Duodenal mucosa (tissue), 2 donors: ENCODE measurements around the gene ANO1.
"Not testable (repeated sequence)": the region's sequence is repeated elsewhere in the genome, so short reads cannot be mapped to it uniquely, and the experiment has no call there.

Experiments
- H3K27ac ChIP-seq: one replicate; pipeline ENCODE4 v1.7.0; 2013; ENCODE audit warnings: low read depth, low read length
- H3K27me3 ChIP-seq, 2 donors: one replicate each; pipeline ENCODE4 v1.7.0; 2013; ENCODE audit warnings: low read length in 2 of 2, control low read depth in 1 of 2; ENCODE audit not compliant: insufficient read depth in 2 of 2, control insufficient read depth in 1 of 2
- H3K36me3 ChIP-seq, 2 donors: one replicate each; pipeline ENCODE4 v1.7.0; 2013; ENCODE audit warnings: low read length in 2 of 2, control low read depth in 1 of 2; ENCODE audit not compliant: insufficient read depth in 2 of 2, control insufficient read depth in 1 of 2
- H3K4me1 ChIP-seq, 2 donors: one replicate each; pipeline ENCODE4 v1.7.0; 2013; ENCODE audit warnings: low read length in 2 of 2, control low read depth in 1 of 2; ENCODE audit not compliant: insufficient read depth in 2 of 2, control insufficient read depth in 1 of 2
- H3K4me3 ChIP-seq, 2 donors: one replicate each; pipeline ENCODE4 v1.7.0; 2013; ENCODE audit warnings: low read length in 2 of 2, low read depth in 1 of 2
- H3K9ac ChIP-seq, 2 donors: one replicate each; pipeline ENCODE4 v1.7.0; 2013; ENCODE audit warnings: low read length in 2 of 2, low read depth in 1 of 2
- H3K9me3 ChIP-seq, 2 donors: one replicate each; pipeline ENCODE4 v1.7.0; 2013; ENCODE audit warnings: low read length in 2 of 2, control low read depth in 1 of 2; ENCODE audit not compliant: control insufficient read depth in 1 of 2

Gene ANO1

GRCh38 chr11:70217388-70217787 lies 139.3 kb downstream of the ANO1 start:
- H3K4me1 ChIP-seq, H3K36me3 ChIP-seq, H3K27me3 ChIP-seq, H3K9ac ChIP-seq, H3K27ac ChIP-seq, H3K4me3 ChIP-seq, H3K9me3 ChIP-seq: not testable (repeated sequence)

DNA sequence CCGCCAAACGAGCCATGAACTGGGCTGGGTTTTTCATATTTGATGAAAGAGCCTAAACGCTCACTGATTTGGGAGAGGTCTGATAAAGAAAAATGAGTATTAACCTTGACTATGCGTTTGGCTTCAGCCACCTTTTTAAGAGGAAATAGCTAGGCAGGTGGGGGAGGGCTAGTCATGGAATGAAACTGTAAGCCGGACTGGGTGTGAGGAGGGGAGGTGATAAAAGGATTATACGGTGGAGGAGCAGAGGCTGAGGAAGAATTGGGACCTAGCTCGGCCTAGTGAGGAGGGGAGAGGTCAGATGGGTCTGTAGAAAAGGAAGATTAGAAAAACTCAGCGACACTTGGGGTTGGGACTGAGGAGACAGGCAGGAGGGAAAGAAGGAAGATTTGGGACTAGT lies 140.0 kb downstream of the ANO1 start:
- H3K27ac ChIP-seq, H3K36me3 ChIP-seq, H3K27me3 ChIP-seq, H3K9ac ChIP-seq, H3K4me1 ChIP-seq, H3K4me3 ChIP-seq, H3K9me3 ChIP-seq: not testable (repeated sequence)

DNA sequence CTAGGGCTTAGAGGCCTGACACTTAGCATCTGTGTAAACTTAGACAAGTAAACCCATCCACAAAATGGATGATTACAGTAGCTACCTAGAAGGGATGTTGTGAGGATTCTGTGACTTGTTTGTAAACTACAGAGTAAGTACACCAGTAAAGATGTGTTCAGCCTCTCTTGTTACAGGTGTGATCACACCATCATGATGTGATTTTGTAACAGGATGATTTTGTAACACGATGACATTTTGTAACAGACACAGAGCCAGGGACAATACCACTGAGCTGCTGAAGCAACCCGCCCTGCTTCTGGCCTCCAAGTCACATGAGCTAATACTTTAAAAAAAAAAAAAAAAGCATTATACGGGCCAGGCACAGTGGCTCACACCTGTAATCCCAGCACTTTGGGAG lies 142.0 kb downstream of the ANO1 start:
- Histone ChIP-seq H3K36me3 (no peaks in the 10 kb centered on the region), H3K4me3 (no peak overlapping the region), H3K27ac (no peak overlapping the region), H3K9me3 (no peaks in the 10 kb centered on the region), H3K9ac (no peak overlapping the region), H3K27me3 (no peaks in the 10 kb centered on the region), H3K4me1 (peaks cover 0 to 4% of the 10 kb centered on the region in 2 donors)

- no peak overlapping the region for H3K9ac ChIP-seq
- no peak overlapping the region for H3K27ac ChIP-seq
- no peak overlapping the region for H3K4me3 ChIP-seq
- H3K4me1 ChIP-seq, result peaks cover 3 to 11% of the 10 kb centered on the region in 2 donors
- H3K27me3 ChIP-seq, result no peaks in the 10 kb centered on the region
- no peaks in the 10 kb centered on the region for H3K9me3 ChIP-seq
- H3K36me3 ChIP-seq, result no peaks in the 10 kb centered on the region
These were observed 142.8 kb downstream of the ANO1 start for GRCh38 chr11:70220920-70221319.

DNA sequence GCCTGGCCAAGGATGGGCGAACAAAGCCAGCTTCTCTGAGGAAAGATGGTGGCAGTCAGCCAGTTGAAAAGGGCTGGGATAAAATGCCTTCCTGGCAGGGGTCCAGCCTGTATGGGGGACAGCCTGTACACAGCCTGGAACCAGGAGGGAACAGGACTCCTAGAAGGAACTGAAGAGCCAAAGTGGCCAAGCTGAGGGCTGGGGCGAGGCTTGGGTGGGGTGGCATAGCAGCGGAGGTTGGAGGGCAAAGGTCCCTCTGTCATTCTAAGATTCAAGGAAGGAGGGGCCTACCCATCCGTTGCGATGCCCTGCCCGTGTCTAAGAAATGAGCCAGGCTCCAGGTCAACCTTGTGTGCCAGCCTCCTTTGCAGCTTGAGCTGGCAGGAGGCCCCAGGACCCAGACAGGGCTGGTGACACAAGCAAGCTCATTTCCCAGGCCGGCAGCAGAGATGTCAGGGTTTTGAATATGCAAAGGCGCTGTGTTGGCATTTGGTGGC lies 147.6 kb downstream of the ANO1 start:
- Histone ChIP-seq H3K4me3 (no peak overlapping the region), H3K36me3 (no peaks in the 10 kb centered on the region), H3K9ac (peak overlapping the region in 1 of 2 donors; percentile 51), H3K27me3 (no peaks in the 10 kb centered on the region), H3K4me1 (peaks cover 23 to 33% of the 10 kb centered on the region in 2 donors), H3K9me3 (no peaks in the 10 kb centered on the region), H3K27ac (peak overlapping the region; percentile 63)

- no peaks in the 10 kb centered on the region for H3K9me3 ChIP-seq
- peak overlapping the region in 1 of 2 donors; percentile 51 for H3K9ac ChIP-seq
- H3K27ac ChIP-seq, result peak overlapping the region; percentile 63
- no peaks in the 10 kb centered on the region for H3K36me3 ChIP-seq
- no peak overlapping the region for H3K4me3 ChIP-seq
- H3K4me1 ChIP-seq, result peaks cover 23 to 33% of the 10 kb centered on the region in 2 donors
- no peaks in the 10 kb centered on the region for H3K27me3 ChIP-seq
These were observed 148.1 kb downstream of the ANO1 start for GRCh38 chr11:70226183-70226582.

- Histone ChIP-seq H3K9ac (no peak overlapping the region), H3K9me3 (no peaks in the 10 kb centered on the region)
These were observed 148.8 kb downstream of the ANO1 start for GRCh38 chr11:70226967-70227366.

DNA sequence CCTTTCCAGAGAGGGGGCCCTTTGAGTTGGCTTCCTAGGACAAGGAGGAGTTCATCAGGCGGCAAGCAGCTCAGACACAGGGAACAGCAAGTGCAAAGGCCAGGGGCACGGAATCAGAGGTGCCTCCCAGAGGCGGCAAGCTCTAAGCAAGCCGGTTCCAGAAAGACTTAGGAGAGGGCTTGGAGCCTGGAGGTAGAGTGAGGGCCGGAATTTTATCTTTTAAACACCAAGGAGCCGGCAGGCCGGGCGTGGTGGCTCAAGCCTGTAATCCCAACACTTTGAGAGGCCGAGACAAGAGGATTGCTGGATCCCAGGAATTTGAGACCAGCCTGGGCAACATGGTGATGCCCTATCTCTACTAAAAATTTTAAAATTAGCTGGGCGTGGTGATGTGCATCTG lies 151.6 kb downstream of the ANO1 start:
- Histone ChIP-seq H3K27me3 (peaks cover 0 to 2% of the 10 kb centered on the region in 2 donors), H3K9me3 (no peaks in the 10 kb centered on the region), H3K36me3 (no peaks in the 10 kb centered on the region)

More at GRCh38 chr11:70226967-70227366, 148.8 kb downstream of the ANO1 start:
- Histone ChIP-seq H3K27ac (no peak overlapping the region), H3K4me3 (no peak overlapping the region), H3K36me3 (no peaks in the 10 kb centered on the region), H3K4me1 (peaks cover 23 to 33% of the 10 kb centered on the region in 2 donors), H3K27me3 (no peaks in the 10 kb centered on the region)

GRCh38 chr11:70230151-70230839 lies 152.2 kb downstream of the ANO1 start:
- H3K27ac ChIP-seq, result no peak overlapping the region
- H3K4me3 ChIP-seq, result no peak overlapping the region
- peaks cover 23 to 28% of the 10 kb centered on the region in 2 donors for H3K4me1 ChIP-seq
- H3K27me3 ChIP-seq, result peaks cover 0 to 2% of the 10 kb centered on the region in 2 donors
- H3K9ac ChIP-seq, result no peak overlapping the region
- H3K9me3 ChIP-seq, result no peaks in the 10 kb centered on the region
- no peaks in the 10 kb centered on the region for H3K36me3 ChIP-seq

More for the DNA sequence above, 151.6 kb downstream of the ANO1 start:
- no peak overlapping the region for H3K4me3 ChIP-seq
- no peak overlapping the region for H3K9ac ChIP-seq
- peaks cover 23 to 33% of the 10 kb centered on the region in 2 donors for H3K4me1 ChIP-seq
- H3K27ac ChIP-seq, result no peak overlapping the region

DNA sequence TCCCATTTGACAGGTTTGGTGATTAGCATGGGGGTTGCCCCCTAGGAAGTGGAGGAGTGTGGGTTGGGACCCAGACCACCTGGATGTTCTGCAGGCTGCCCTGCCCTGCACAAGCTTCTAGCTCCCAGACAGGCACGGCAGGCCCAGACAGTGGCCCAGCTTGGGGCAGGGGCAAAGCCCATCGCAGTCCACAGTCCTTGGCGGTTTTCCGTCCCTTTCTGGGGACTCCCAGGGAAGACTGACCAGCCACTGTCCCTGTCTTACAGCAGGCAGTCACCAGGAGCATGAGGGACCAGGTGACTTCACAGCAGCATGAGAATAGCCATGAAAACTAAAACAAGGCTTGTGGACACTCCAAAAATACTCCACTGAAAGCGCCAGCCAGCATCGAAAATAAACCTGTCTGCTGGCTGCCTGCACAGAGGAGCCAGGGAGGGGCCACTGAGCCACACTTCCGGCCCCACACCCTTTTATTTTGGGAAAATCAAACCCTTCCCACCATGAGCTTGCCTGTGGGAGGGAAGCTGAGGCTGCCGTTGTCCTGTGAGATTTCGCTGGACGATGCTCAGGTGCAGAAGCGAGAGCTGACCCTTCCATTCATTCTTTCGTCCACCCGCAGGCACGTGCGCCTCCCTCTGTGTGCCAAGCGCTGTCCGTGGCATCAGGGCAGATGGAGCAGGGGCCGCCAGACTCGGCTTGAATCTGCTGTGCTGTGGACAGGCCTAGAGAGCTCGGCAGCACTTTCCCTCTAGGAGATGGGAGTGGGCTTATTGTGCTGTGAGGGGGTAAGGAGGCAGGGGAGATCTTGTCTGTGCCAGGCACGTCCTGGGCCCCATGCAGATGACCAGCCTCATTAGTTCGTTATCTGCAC lies 153.0 kb downstream of the ANO1 start:
- H3K36me3 ChIP-seq, result no peaks in the 10 kb centered on the region
- no peak overlapping the region for H3K27ac ChIP-seq
- peaks cover 18 to 20% of the 10 kb centered on the region in 2 donors for H3K4me1 ChIP-seq
- no peak overlapping the region for H3K9ac ChIP-seq
- H3K27me3 ChIP-seq, result peaks cover 0 to 2% of the 10 kb centered on the region in 2 donors
- H3K4me3 ChIP-seq, result no peak overlapping the region
- H3K9me3 ChIP-seq, result no peaks in the 10 kb centered on the region
